ENCODE results near the gene SLC22A13.

SLC22A13 gene

GRCh38 chr3:38260474-38260873 is 5.1 kb upstream of the SLC22A13 start:
- peaks cover 0 to 2% of the 10 kb centered on the region in 2 experiments for H3K4me1 ChIP-seq (ENCODE audit: control insufficient read depth in 1 of 2, insufficient read depth in 2 of 2, low read length in 2 of 2)
- H3K27ac ChIP-seq (ENCODE audit: low read depth, low read length), result no peak overlapping the region
- peak in 1 of 2 donors; percentile 30 for DNase-seq
- no peak overlapping the region for H3K4me3 ChIP-seq (ENCODE audit: low read depth, low read length)
- no peak overlapping the region for H2BK5ac ChIP-seq (ENCODE audit: low read depth, low read length, poor library complexity)
- H3K79me1 ChIP-seq (ENCODE audit: low read length), result no peaks in the 10 kb centered on the region
- H3K18ac ChIP-seq (ENCODE audit: low read length), result no peak overlapping the region
- no peaks in the 10 kb centered on the region for H3K79me2 ChIP-seq (ENCODE audit: control insufficient read depth, insufficient read depth, low read length, poor library complexity)
- H3K4me2 ChIP-seq (ENCODE audit: low read length), result no peak overlapping the region
- no peaks in the 10 kb centered on the region for H3K36me3 ChIP-seq (ENCODE audit: control insufficient read depth in 1 of 2, insufficient read depth in 2 of 2, low read length in 2 of 2)
- no peak overlapping the region for H3K23ac ChIP-seq (ENCODE audit: low read length)
- H2BK12ac ChIP-seq (ENCODE audit: low read length), result no peak overlapping the region
- no peak overlapping the region for H4K12ac ChIP-seq (ENCODE audit: low read depth, low read length)
- no peak overlapping the region for H3K4ac ChIP-seq (ENCODE audit: low read depth, low read length)
- no peak overlapping the region for H2AFZ ChIP-seq (ENCODE audit: insufficient read depth, low read length, poor library complexity)
- no peaks in the 10 kb centered on the region for H3K9me3 ChIP-seq (ENCODE audit: insufficient read depth, low read depth, low read length)
- H3K14ac ChIP-seq (ENCODE audit: low read length), result no peak overlapping the region
- no peak overlapping the region for H4K91ac ChIP-seq (ENCODE audit: low read depth, low read length)
- no peak overlapping the region for H2AK5ac ChIP-seq (ENCODE audit: low read length)
- WGBS (ENCODE audit: extremely low coverage, insufficient coverage, insufficient read length), result no CpG with 5 or more reads among the region's 2 CpGs
- no peak overlapping the region for H3K9ac ChIP-seq (ENCODE audit: low read length)
- no peak overlapping the region for H2BK120ac ChIP-seq (ENCODE audit: insufficient read depth, low read length, poor library complexity)
- no peak overlapping the region for H4K8ac ChIP-seq (ENCODE audit: low read depth, low read length)
- H3K27me3 ChIP-seq (ENCODE audit: insufficient read depth, low read length), result no peaks in the 10 kb centered on the region

GRCh38 chr3:38264353-38264771 is 1.2 kb upstream of the SLC22A13 start:
- Histone ChIP-seq H3K4ac (ENCODE audit: low read depth, low read length) (no peak overlapping the region), H2AK5ac (ENCODE audit: low read length) (no peak overlapping the region), H3K4me2 (ENCODE audit: low read length) (no peak overlapping the region), H3K23ac (ENCODE audit: low read length) (no peak overlapping the region), H4K12ac (ENCODE audit: low read depth, low read length) (no peak overlapping the region), H3K4me1 (ENCODE audit: control insufficient read depth in 1 of 2, insufficient read depth in 2 of 2, low read length in 2 of 2) (peaks cover 0 to 2% of the 10 kb centered on the region in 2 experiments), H3K27ac (ENCODE audit: low read depth, low read length) (no peak overlapping the region), H3K27me3 (ENCODE audit: insufficient read depth, low read length) (no peaks in the 10 kb centered on the region), H3K18ac (ENCODE audit: low read length) (no peak overlapping the region), H4K8ac (ENCODE audit: low read depth, low read length) (no peak overlapping the region), H3K79me2 (ENCODE audit: control insufficient read depth, insufficient read depth, low read length, poor library complexity) (no peaks in the 10 kb centered on the region), H2BK5ac (ENCODE audit: low read depth, low read length, poor library complexity) (no peak overlapping the region), H3K79me1 (ENCODE audit: low read length) (no peaks in the 10 kb centered on the region), H3K36me3 (ENCODE audit: control insufficient read depth in 1 of 2, insufficient read depth in 2 of 2, low read length in 2 of 2) (no peaks in the 10 kb centered on the region), H3K14ac (ENCODE audit: low read length) (no peak overlapping the region), H4K91ac (ENCODE audit: low read depth, low read length) (no peak overlapping the region), H2AFZ (ENCODE audit: insufficient read depth, low read length, poor library complexity) (no peak overlapping the region), H2BK120ac (ENCODE audit: insufficient read depth, low read length, poor library complexity) (no peak overlapping the region), H3K9ac (ENCODE audit: low read length) (no peak overlapping the region), H3K4me3 (ENCODE audit: low read depth, low read length) (no peak overlapping the region), H2BK12ac (ENCODE audit: low read length) (no peak overlapping the region), H3K9me3 (ENCODE audit: insufficient read depth, low read depth, low read length) (no peaks in the 10 kb centered on the region)
- WGBS (ENCODE audit: extremely low coverage, insufficient coverage, insufficient read length), result no CpG with 5 or more reads among the region's 1 CpG
- DNase-seq, result peak in 1 of 2 donors; percentile 5

- Histone ChIP-seq H3K79me1 (ENCODE audit: low read length) (no peaks in the 10 kb centered on the region), H3K23ac (ENCODE audit: low read length) (no peak overlapping the region), H3K9me3 (ENCODE audit: insufficient read depth, low read depth, low read length) (no peaks in the 10 kb centered on the region), H3K27ac (ENCODE audit: low read depth, low read length) (no peak overlapping the region), H4K91ac (ENCODE audit: low read depth, low read length) (no peak overlapping the region), H2AFZ (ENCODE audit: insufficient read depth, low read length, poor library complexity) (no peak overlapping the region), H4K8ac (ENCODE audit: low read depth, low read length) (no peak overlapping the region), H3K27me3 (ENCODE audit: insufficient read depth, low read length) (no peaks in the 10 kb centered on the region), H2BK12ac (ENCODE audit: low read length) (no peak overlapping the region), H4K12ac (ENCODE audit: low read depth, low read length) (no peak overlapping the region), H3K4me2 (ENCODE audit: low read length) (no peak overlapping the region), H3K79me2 (ENCODE audit: control insufficient read depth, insufficient read depth, low read length, poor library complexity) (no peaks in the 10 kb centered on the region), H3K14ac (ENCODE audit: low read length) (no peak overlapping the region), H3K4me1 (ENCODE audit: control insufficient read depth in 1 of 2, insufficient read depth in 2 of 2, low read length in 2 of 2) (peaks cover 0 to 2% of the 10 kb centered on the region in 2 experiments), H3K9ac (ENCODE audit: low read length) (no peak overlapping the region), H2BK5ac (ENCODE audit: low read depth, low read length, poor library complexity) (no peak overlapping the region), H3K36me3 (ENCODE audit: control insufficient read depth in 1 of 2, insufficient read depth in 2 of 2, low read length in 2 of 2) (no peaks in the 10 kb centered on the region), H3K18ac (ENCODE audit: low read length) (no peak overlapping the region), H3K4ac (ENCODE audit: low read depth, low read length) (no peak overlapping the region), H3K4me3 (ENCODE audit: low read depth, low read length) (no peak overlapping the region), H2BK120ac (ENCODE audit: insufficient read depth, low read length, poor library complexity) (no peak overlapping the region), H2AK5ac (ENCODE audit: low read length) (no peak overlapping the region)
- DNase-seq, result peak in 1 of 2 donors; percentile 21
- no CpG with 5 or more reads among the region's 1 CpG for WGBS (ENCODE audit: extremely low coverage, insufficient coverage, insufficient read length)
Measured at GRCh38 chr3:38264779-38265178, 833 bp upstream of the SLC22A13 start.

- H2AK5ac ChIP-seq (ENCODE audit: low read length), result no peak overlapping the region
- no peak overlapping the region for H4K91ac ChIP-seq (ENCODE audit: low read depth, low read length)
- no peak overlapping the region for H3K18ac ChIP-seq (ENCODE audit: low read length)
- no peak overlapping the region for H4K12ac ChIP-seq (ENCODE audit: low read depth, low read length)
- no peak overlapping the region for H3K4ac ChIP-seq (ENCODE audit: low read depth, low read length)
- H3K79me1 ChIP-seq (ENCODE audit: low read length), result no peaks in the 10 kb centered on the region
- no peak overlapping the region for H3K14ac ChIP-seq (ENCODE audit: low read length)
- no peaks in the 10 kb centered on the region for H3K79me2 ChIP-seq (ENCODE audit: control insufficient read depth, insufficient read depth, low read length, poor library complexity)
- H3K23ac ChIP-seq (ENCODE audit: low read length), result no peak overlapping the region
- no peak overlapping the region for H2BK5ac ChIP-seq (ENCODE audit: low read depth, low read length, poor library complexity)
- no peak overlapping the region for H4K8ac ChIP-seq (ENCODE audit: low read depth, low read length)
- H3K4me3 ChIP-seq (ENCODE audit: low read depth, low read length), result no peak overlapping the region
- H3K4me1 ChIP-seq (ENCODE audit: control insufficient read depth in 1 of 2, insufficient read depth in 2 of 2, low read length in 2 of 2), result peaks cover 0 to 2% of the 10 kb centered on the region in 2 experiments
- H3K36me3 ChIP-seq (ENCODE audit: control insufficient read depth in 1 of 2, insufficient read depth in 2 of 2, low read length in 2 of 2), result no peaks in the 10 kb centered on the region
- no peak overlapping the region for H2AFZ ChIP-seq (ENCODE audit: insufficient read depth, low read length, poor library complexity)
- no peak overlapping the region for H3K9ac ChIP-seq (ENCODE audit: low read length)
- DNase-seq, result no peak
- H3K27ac ChIP-seq (ENCODE audit: low read depth, low read length), result no peak overlapping the region
- H2BK120ac ChIP-seq (ENCODE audit: insufficient read depth, low read length, poor library complexity), result no peak overlapping the region
- no peak overlapping the region for H2BK12ac ChIP-seq (ENCODE audit: low read length)
- H3K4me2 ChIP-seq (ENCODE audit: low read length), result no peak overlapping the region
- no peaks in the 10 kb centered on the region for H3K9me3 ChIP-seq (ENCODE audit: insufficient read depth, low read depth, low read length)
- no peaks in the 10 kb centered on the region for H3K27me3 ChIP-seq (ENCODE audit: insufficient read depth, low read length)
- no CpG with 5 or more reads among the region's 1 CpG for WGBS (ENCODE audit: extremely low coverage, insufficient coverage, insufficient read length)
Measured at GRCh38 chr3:38266810-38267209, 1.2 kb downstream of the SLC22A13 start.
